ENCODE data around the gene GTPBP6. TPM values are rescaled to one million over a fixed set of nuclear protein-coding genes. Genes with fewer than 3 reads are reported as not detected.

Gene GTPBP6
- total RNA-seq, 6 experiments from 2014 or later = 35.1 to 40.2 (median 37.4) TPM

DNA sequence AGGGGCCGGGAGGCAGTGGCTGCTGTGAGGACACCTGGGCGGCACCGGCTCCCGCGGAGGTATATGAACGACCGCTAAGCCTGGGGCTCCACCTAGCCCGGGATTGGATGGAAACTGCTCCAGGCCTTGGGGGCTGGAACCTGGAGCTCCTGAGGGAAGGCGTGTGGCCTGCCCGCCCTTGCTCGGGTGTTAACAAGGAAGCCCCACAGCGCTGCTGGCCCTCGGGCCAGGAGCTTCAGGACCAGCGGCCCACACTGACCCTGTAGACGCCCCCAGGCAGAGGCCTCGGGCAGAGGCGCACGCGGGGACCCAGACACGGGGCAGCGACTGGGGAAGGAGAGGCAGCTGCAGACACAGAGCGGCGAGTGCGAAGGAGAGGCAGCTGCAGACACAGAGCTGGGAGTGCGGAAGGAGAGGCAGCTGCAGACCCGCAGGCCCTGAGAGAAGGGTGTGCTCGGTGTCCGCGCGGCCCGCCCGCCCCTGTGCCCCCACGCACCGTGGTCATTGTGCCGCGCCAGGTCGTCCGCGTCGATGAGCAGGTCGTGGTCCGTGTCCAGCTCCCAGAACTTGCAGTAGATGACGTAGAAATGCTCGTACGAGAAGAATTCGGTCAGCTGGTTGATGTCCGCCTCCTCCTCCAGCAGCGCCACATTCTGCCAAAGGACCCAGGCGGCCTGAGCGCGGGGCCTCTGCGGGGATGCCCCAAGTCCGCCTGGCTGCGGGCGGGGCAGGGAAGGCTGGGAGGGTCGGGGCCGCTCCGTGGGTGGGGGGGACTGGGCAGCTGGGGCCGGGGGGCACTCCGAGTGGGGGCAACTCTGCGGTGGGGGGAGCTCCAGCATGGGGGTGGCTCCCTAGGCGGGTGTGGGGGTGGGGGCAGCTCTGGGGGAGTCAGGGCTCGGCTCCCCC lies 26.7 kb upstream of the GTPBP6 start:
- no peak for DNase-seq
- no peak overlapping the region for H3K27ac Mint-ChIP-seq
- H3K4me1 Mint-ChIP-seq (ENCODE audit: low read depth) = no peaks in the 10 kb centered on the region
- TF ChIP-seq, protein P1, sequence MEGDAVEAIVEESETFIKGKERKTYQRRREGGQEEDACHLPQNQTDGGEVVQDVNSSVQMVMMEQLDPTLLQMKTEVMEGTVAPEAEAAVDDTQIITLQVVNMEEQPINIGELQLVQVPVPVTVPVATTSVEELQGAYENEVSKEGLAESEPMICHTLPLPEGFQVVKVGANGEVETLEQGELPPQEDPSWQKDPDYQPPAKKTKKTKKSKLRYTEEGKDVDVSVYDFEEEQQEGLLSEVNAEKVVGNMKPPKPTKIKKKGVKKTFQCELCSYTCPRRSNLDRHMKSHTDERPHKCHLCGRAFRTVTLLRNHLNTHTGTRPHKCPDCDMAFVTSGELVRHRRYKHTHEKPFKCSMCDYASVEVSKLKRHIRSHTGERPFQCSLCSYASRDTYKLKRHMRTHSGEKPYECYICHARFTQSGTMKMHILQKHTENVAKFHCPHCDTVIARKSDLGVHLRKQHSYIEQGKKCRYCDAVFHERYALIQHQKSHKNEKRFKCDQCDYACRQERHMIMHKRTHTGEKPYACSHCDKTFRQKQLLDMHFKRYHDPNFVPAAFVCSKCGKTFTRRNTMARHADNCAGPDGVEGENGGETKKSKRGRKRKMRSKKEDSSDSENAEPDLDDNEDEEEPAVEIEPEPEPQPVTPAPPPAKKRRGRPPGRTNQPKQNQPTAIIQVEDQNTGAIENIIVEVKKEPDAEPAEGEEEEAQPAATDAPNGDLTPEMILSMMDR (IDR thresholded peaks at IDR 0.05) = no peak
- H3K4me3 Mint-ChIP-seq = no peak overlapping the region
- peaks cover 15% of the 10 kb centered on the region for H3K36me3 Mint-ChIP-seq (ENCODE audit: low read depth)
- peaks cover 12% of the 10 kb centered on the region for H3K9me3 Mint-ChIP-seq
- no peaks in the 10 kb centered on the region; the same call in 1 of the 2 replicates for H3K27me3 Mint-ChIP-seq (ENCODE audit: insufficient read depth)

DNA sequence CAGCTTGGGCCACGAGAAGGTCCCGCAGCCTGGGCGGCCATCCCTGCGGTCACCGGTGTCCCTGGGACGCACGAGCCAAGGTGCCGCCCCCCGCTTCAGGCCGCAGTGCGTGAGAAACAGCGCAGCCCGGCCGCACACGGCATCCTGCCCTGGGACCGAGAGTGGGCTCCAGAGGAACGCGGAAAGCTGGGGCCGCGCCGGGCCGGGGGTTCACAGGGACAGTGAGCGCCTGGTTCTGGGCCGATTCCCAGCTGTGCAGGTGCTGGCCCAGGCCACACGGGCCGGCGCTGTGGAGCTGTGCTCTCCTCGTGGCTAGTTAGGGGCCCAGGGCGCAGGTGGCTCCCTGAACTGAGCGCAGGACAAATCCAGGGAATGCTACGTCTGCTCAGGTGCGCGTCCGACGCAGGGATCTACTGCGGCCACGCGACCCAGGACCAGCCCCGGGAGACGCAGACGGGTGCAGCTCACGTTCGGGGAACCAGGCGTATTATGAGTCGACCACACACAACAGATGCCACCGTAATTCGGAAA lies 25.8 kb upstream of the GTPBP6 start:
- Mint-ChIP-seq H3K4me3 (no peak overlapping the region), H3K27ac (no peak overlapping the region), H3K36me3 (ENCODE audit: low read depth) (peaks cover 15% of the 10 kb centered on the region), H3K4me1 (ENCODE audit: low read depth) (no peaks in the 10 kb centered on the region), H3K9me3 (peaks cover 12% of the 10 kb centered on the region), H3K27me3 (ENCODE audit: insufficient read depth) (no peaks in the 10 kb centered on the region; the same call in 1 of the 2 replicates)
- DNase-seq = no peak
- TF ChIP-seq, protein P1 (IDR thresholded peaks at IDR 0.05) = no peak

DNA sequence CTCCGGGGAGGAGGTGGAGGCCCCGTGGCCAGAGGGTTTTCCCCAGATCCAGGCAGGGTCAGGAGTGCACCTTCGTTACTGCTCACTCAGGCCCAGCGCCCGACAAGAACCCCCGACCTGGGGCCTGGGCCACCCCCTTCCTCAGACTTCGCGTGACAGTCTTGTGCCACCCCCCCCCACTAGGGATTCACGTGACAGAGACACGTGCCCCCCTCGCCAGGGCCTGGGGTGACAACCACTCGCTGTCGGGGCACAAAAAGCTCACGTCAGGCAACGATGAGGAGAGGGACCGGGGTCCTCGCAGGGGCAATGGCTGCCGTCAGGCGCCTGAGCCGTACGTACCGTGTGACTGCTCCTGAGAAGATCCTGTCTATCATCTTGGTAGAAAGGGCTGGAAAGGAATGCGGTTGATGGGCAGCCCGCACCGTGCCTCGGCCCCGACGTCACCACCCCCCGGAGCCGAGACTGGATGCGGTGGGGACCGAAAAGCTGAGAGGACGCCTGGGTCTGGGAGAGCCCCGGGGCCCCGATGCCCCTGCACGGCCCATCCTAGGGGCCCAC lies 23.0 kb upstream of the GTPBP6 start:
- H3K27me3 Mint-ChIP-seq (ENCODE audit: insufficient read depth) = peaks cover 4% of the 10 kb centered on the region
- peaks cover 22% of the 10 kb centered on the region for H3K36me3 Mint-ChIP-seq (ENCODE audit: low read depth)
- peaks cover 24% of the 10 kb centered on the region for H3K9me3 Mint-ChIP-seq
- DNase-seq = no peak
- TF ChIP-seq, protein P1 (IDR thresholded peaks at IDR 0.05) = no peak
- H3K27ac Mint-ChIP-seq = no peak overlapping the region
- H3K4me3 Mint-ChIP-seq = no peak overlapping the region
- no peaks in the 10 kb centered on the region for H3K4me1 Mint-ChIP-seq (ENCODE audit: low read depth)

DNA sequence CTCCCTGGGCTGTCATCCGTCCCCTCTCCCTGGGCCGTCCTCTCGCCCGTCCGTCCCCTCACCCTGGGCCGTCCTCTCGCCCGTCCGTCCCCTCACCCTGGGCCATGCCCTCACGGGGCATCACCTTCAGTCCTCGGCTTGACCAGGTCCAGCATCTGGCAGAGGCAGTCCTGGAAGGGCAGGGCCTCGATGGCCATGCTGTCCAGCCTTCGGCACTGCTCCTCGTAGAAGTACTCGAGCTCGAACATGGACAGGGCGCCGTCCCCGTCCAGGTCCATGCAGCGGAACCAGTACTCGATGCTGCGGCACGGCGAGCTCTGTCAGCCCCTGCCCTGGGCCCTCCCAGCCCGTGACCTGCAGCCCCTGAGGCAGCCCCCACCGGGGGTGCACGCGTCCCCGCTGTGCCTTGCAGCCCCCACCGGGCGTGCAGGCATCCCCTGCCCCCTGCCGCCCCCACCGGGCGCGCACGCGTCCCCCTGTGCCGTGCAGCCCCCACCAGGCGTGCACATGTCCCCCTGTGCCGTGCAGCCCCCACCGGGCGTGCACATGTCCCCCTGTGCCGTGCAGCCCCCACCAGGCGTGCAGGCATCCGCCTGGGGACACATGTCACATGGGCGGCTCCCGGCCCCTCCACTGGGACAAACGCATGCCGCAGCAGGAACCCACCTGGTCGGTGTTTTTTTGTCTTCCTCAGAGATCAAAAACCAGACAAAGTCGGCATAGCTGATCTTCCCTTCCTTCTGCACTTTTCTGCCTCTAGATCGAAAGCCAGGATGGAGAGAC lies 22.2 kb upstream of the GTPBP6 start:
- H3K9me3 Mint-ChIP-seq = peaks cover 30% of the 10 kb centered on the region
- no peak overlapping the region for H3K27ac Mint-ChIP-seq
- H3K27me3 Mint-ChIP-seq (ENCODE audit: insufficient read depth) = peaks cover 7% of the 10 kb centered on the region
- TF ChIP-seq, protein P1 (IDR thresholded peaks at IDR 0.05) = no peak
- H3K36me3 Mint-ChIP-seq (ENCODE audit: low read depth) = peaks cover 30% of the 10 kb centered on the region
- no peaks in the 10 kb centered on the region for H3K4me1 Mint-ChIP-seq (ENCODE audit: low read depth)
- no peak overlapping the region for H3K4me3 Mint-ChIP-seq
- DNase-seq = no peak

DNA sequence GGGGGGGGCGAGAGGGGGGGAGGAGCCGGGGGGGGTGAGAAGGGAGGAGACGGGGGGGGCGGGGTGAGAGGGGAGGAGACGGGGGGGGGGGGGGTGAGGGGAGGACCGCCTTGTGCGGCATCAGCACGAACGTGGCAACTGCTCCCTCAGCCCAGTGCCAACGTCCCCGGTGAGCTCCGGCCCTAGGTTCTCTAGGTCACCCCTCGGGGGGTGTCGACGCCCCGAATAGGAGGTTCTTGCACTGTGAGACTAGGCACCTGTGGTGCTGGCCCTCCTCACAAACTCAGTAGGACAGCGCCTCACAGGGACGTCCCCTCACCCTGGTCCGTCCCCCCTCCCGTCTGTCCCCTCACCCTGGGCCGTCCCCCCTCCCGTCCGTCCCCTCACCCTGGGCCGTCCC lies 21.5 kb upstream of the GTPBP6 start:
- Mint-ChIP-seq H3K9me3 (peaks cover 30% of the 10 kb centered on the region), H3K4me1 (ENCODE audit: low read depth) (no peaks in the 10 kb centered on the region), H3K27me3 (ENCODE audit: insufficient read depth) (peaks cover 7% of the 10 kb centered on the region), H3K36me3 (ENCODE audit: low read depth) (peaks cover 37% of the 10 kb centered on the region), H3K4me3 (no peak overlapping the region), H3K27ac (no peak overlapping the region)
- no peak for DNase-seq
- TF ChIP-seq, protein P1 (IDR thresholded peaks at IDR 0.05) = no peak

All from HFFc6 (cell line).